Measurements from ENCODE around the gene GALNT9.
A peak's percentile ranks its signal among the peaks of the same experiment; 100 is the strongest.
"Not testable (repeated sequence)": the region's sequence is repeated elsewhere in the genome, so short reads cannot be mapped to it uniquely, and the experiment has no call there.

The GALNT9 gene

GRCh38 chr12:132154941-132155770, 174.2 kb downstream of the GALNT9 start:
- DNase-seq (ENCODE audit: low spot score) = peak; percentile 57

- no peak for DNase-seq (ENCODE audit: low spot score)
Observed at GRCh38 chr12:132154341-132154761, 175.0 kb downstream of the GALNT9 start.

GRCh38 chr12:132153501-132154340, 175.7 kb downstream of the GALNT9 start:
- peak; percentile 82 for DNase-seq (ENCODE audit: low spot score)

GRCh38 chr12:132152953-132153352, 176.4 kb downstream of the GALNT9 start:
- DNase-seq (ENCODE audit: low spot score) = no peak

GRCh38 chr12:132152411-132152821, 177.0 kb downstream of the GALNT9 start:
- DNase-seq (ENCODE audit: low spot score) = no peak

- DNase-seq (ENCODE audit: low spot score) = no peak
Observed at GRCh38 chr12:132151766-132152410, 177.5 kb downstream of the GALNT9 start.

GRCh38 chr12:132151145-132151765, 178.1 kb downstream of the GALNT9 start:
- no peak for DNase-seq (ENCODE audit: low spot score)

GRCh38 chr12:132150780-132151144, 178.6 kb downstream of the GALNT9 start:
- no peak for DNase-seq (ENCODE audit: low spot score)

- DNase-seq (ENCODE audit: low spot score) = not testable (repeated sequence)
Observed at GRCh38 chr12:132149526-132149925, 179.9 kb downstream of the GALNT9 start.

GRCh38 chr12:132148368-132149045, 180.9 kb downstream of the GALNT9 start:
- no peak for DNase-seq (ENCODE audit: low spot score)

GRCh38 chr12:132147423-132148367, 181.7 kb downstream of the GALNT9 start:
- no peak for DNase-seq (ENCODE audit: low spot score)

GRCh38 chr12:132146772-132147422, 182.5 kb downstream of the GALNT9 start:
- DNase-seq (ENCODE audit: low spot score) = no peak
